Measurements from ENCODE around the gene ACY1.

Gene ACY1

GRCh38 chr3:51961602-51962569 is 21.4 kb upstream of the ACY1 start:
- H3K9me3 ChIP-seq (ENCODE audit: insufficient read depth, low read length): no peaks in the 10 kb centered on the region
- peaks cover 64% of the 10 kb centered on the region for H3K36me3 ChIP-seq (ENCODE audit: insufficient read depth, insufficient read length, low read length)
- no peak for DNase-seq (ENCODE audit: low read depth, low spot score)
- H3K4me1 ChIP-seq (ENCODE audit: insufficient read depth, insufficient read length): peaks cover 30% of the 10 kb centered on the region
- no peak overlapping the region for H3K4me3 ChIP-seq (ENCODE audit: insufficient read length, low read depth)
- no peak for TF ChIP-seq SUZ12 (IDR thresholded peaks at IDR 0.05; ENCODE audit: extremely low read depth, insufficient read depth, insufficient read length)
- TF ChIP-seq YY1 (IDR thresholded peaks at IDR 0.05; ENCODE audit: insufficient read depth, insufficient read length): no peak
- TF ChIP-seq ZNF274 (IDR thresholded peaks at IDR 0.05; ENCODE audit: low read depth, low read length): no peak
- H3K9ac ChIP-seq (ENCODE audit: insufficient read length, low read depth): no peak overlapping the region
- H3K27me3 ChIP-seq (ENCODE audit: insufficient read depth, insufficient read length): no peaks in the 10 kb centered on the region

GRCh38 chr3:51962854-51963530 is 20.3 kb upstream of the ACY1 start:
- TF ChIP-seq YY1 (IDR thresholded peaks at IDR 0.05; ENCODE audit: insufficient read depth, insufficient read length): no peak
- TF ChIP-seq SUZ12 (IDR thresholded peaks at IDR 0.05; ENCODE audit: extremely low read depth, insufficient read depth, insufficient read length): no peak
- TF ChIP-seq ZNF274 (IDR thresholded peaks at IDR 0.05; ENCODE audit: low read depth, low read length): no peak
- Histone ChIP-seq H3K9ac (ENCODE audit: insufficient read length, low read depth) (no peak overlapping the region), H3K4me1 (ENCODE audit: insufficient read depth, insufficient read length) (peaks cover 31% of the 10 kb centered on the region), H3K9me3 (ENCODE audit: insufficient read depth, low read length) (no peaks in the 10 kb centered on the region), H3K36me3 (ENCODE audit: insufficient read depth, insufficient read length, low read length) (peaks cover 54% of the 10 kb centered on the region), H3K4me3 (ENCODE audit: insufficient read length, low read depth) (no peak overlapping the region), H3K27me3 (ENCODE audit: insufficient read depth, insufficient read length) (no peaks in the 10 kb centered on the region)
- no peak for DNase-seq (ENCODE audit: low read depth, low spot score)

- no peak for DNase-seq (ENCODE audit: low read depth, low spot score)
- peaks cover 44% of the 10 kb centered on the region for H3K36me3 ChIP-seq (ENCODE audit: insufficient read depth, insufficient read length, low read length)
- peaks cover 38% of the 10 kb centered on the region for H3K4me1 ChIP-seq (ENCODE audit: insufficient read depth, insufficient read length)
- H3K9me3 ChIP-seq (ENCODE audit: insufficient read depth, low read length): no peaks in the 10 kb centered on the region
- no peak for TF ChIP-seq SUZ12 (IDR thresholded peaks at IDR 0.05; ENCODE audit: extremely low read depth, insufficient read depth, insufficient read length)
- no peak for TF ChIP-seq YY1 (IDR thresholded peaks at IDR 0.05; ENCODE audit: insufficient read depth, insufficient read length)
- no peak for TF ChIP-seq ZNF274 (IDR thresholded peaks at IDR 0.05; ENCODE audit: low read depth, low read length)
- no peak overlapping the region for H3K4me3 ChIP-seq (ENCODE audit: insufficient read length, low read depth)
- peak overlapping the region; percentile 32 for H3K9ac ChIP-seq (ENCODE audit: insufficient read length, low read depth)
- H3K27me3 ChIP-seq (ENCODE audit: insufficient read depth, insufficient read length): no peaks in the 10 kb centered on the region
These were observed 19.3 kb upstream of the ACY1 start for GRCh38 chr3:51963951-51964451.

GRCh38 chr3:51964521-51964920 is 18.8 kb upstream of the ACY1 start:
- H3K9me3 ChIP-seq (ENCODE audit: insufficient read depth, low read length): no peaks in the 10 kb centered on the region
- no peak overlapping the region for H3K4me3 ChIP-seq (ENCODE audit: insufficient read length, low read depth)
- no peak for DNase-seq (ENCODE audit: low read depth, low spot score)
- no peak for TF ChIP-seq SUZ12 (IDR thresholded peaks at IDR 0.05; ENCODE audit: extremely low read depth, insufficient read depth, insufficient read length)
- TF ChIP-seq YY1 (IDR thresholded peaks at IDR 0.05; ENCODE audit: insufficient read depth, insufficient read length): no peak
- TF ChIP-seq ZNF274 (IDR thresholded peaks at IDR 0.05; ENCODE audit: low read depth, low read length): no peak
- H3K27me3 ChIP-seq (ENCODE audit: insufficient read depth, insufficient read length): no peaks in the 10 kb centered on the region
- H3K9ac ChIP-seq (ENCODE audit: insufficient read length, low read depth): peak overlapping the region; percentile 32
- H3K36me3 ChIP-seq (ENCODE audit: insufficient read depth, insufficient read length, low read length): peaks cover 41% of the 10 kb centered on the region
- peaks cover 41% of the 10 kb centered on the region for H3K4me1 ChIP-seq (ENCODE audit: insufficient read depth, insufficient read length)

GRCh38 chr3:51966016-51966415 is 17.3 kb upstream of the ACY1 start:
- H3K9me3 ChIP-seq (ENCODE audit: insufficient read depth, low read length): no peaks in the 10 kb centered on the region
- no peak for TF ChIP-seq YY1 (IDR thresholded peaks at IDR 0.05; ENCODE audit: insufficient read depth, insufficient read length)
- no peak for TF ChIP-seq ZNF274 (IDR thresholded peaks at IDR 0.05; ENCODE audit: low read depth, low read length)
- no peak for TF ChIP-seq SUZ12 (IDR thresholded peaks at IDR 0.05; ENCODE audit: extremely low read depth, insufficient read depth, insufficient read length)

GRCh38 chr3:51966486-51966885 is 16.8 kb upstream of the ACY1 start:
- Histone ChIP-seq H3K9me3 (ENCODE audit: insufficient read depth, low read length) (no peaks in the 10 kb centered on the region), H3K4me1 (ENCODE audit: insufficient read depth, insufficient read length) (peaks cover 52% of the 10 kb centered on the region), H3K4me3 (ENCODE audit: insufficient read length, low read depth) (peak overlapping the region; percentile 68)

More at GRCh38 chr3:51966016-51966415, 17.3 kb upstream of the ACY1 start:
- DNase-seq (ENCODE audit: low read depth, low spot score): no peak
- Histone ChIP-seq H3K4me3 (ENCODE audit: insufficient read length, low read depth) (no peak overlapping the region), H3K36me3 (ENCODE audit: insufficient read depth, insufficient read length, low read length) (peaks cover 40% of the 10 kb centered on the region), H3K9ac (ENCODE audit: insufficient read length, low read depth) (no peak overlapping the region), H3K27me3 (ENCODE audit: insufficient read depth, insufficient read length) (no peaks in the 10 kb centered on the region), H3K4me1 (ENCODE audit: insufficient read depth, insufficient read length) (peaks cover 50% of the 10 kb centered on the region)

More at GRCh38 chr3:51966486-51966885, 16.8 kb upstream of the ACY1 start:
- no peak for DNase-seq (ENCODE audit: low read depth, low spot score)
- Histone ChIP-seq H3K36me3 (ENCODE audit: insufficient read depth, insufficient read length, low read length) (peaks cover 40% of the 10 kb centered on the region), H3K9ac (ENCODE audit: insufficient read length, low read depth) (peak overlapping the region; percentile 84), H3K27me3 (ENCODE audit: insufficient read depth, insufficient read length) (no peaks in the 10 kb centered on the region)
- no peak for TF ChIP-seq ZNF274 (IDR thresholded peaks at IDR 0.05; ENCODE audit: low read depth, low read length)
- no peak for TF ChIP-seq YY1 (IDR thresholded peaks at IDR 0.05; ENCODE audit: insufficient read depth, insufficient read length)
- no peak for TF ChIP-seq SUZ12 (IDR thresholded peaks at IDR 0.05; ENCODE audit: extremely low read depth, insufficient read depth, insufficient read length)
